Measurements from ENCODE around the gene C14orf180. TPM values are rescaled to one million over a fixed set of nuclear protein-coding genes. Genes with fewer than 3 reads are reported as not detected.
"Not testable (repeated sequence)": the region's sequence is repeated elsewhere in the genome, so short reads cannot be mapped to it uniquely, and the experiment has no call there.

C14orf180 gene
- polyA plus RNA-seq, 3 donors: not detected

- Histone ChIP-seq H3K79me2 (ENCODE audit: insufficient read depth, low read length) (no peaks in the 10 kb centered on the region), H3K36me3 (replicated peaks in 1 of 2; ENCODE audit: control insufficient read depth in 1 of 2, insufficient read depth in 2 of 2, low read length in 2 of 2) (no peaks in the 10 kb centered on the region), H3K9ac (ENCODE audit: insufficient read depth, low read length, poor library complexity, severe bottlenecking) (no peak overlapping the region), H3K4me2 (replicated peaks; ENCODE audit: extremely low read depth, low read length, poor library complexity, severe bottlenecking) (no peak overlapping the region), H2AFZ (ENCODE audit: insufficient read depth, low read depth, low read length, poor library complexity, severe bottlenecking) (no peak overlapping the region), H4K20me1 (ENCODE audit: insufficient read depth, low read length) (no peaks in the 10 kb centered on the region), H3K9me3 (replicated peaks in 1 of 2; ENCODE audit: control insufficient read depth in 1 of 2, insufficient read depth in 1 of 2, low read length in 2 of 2) (no peaks in the 10 kb centered on the region), H3K4me1 (ENCODE audit: control insufficient read depth in 1 of 2, insufficient read depth in 2 of 2, low read length in 2 of 2) (no peaks in the 10 kb centered on the region), H3K27me3 (ENCODE audit: control insufficient read depth in 2 of 2, insufficient read depth in 2 of 2, low read length in 2 of 2) (no peaks in the 10 kb centered on the region), H3K27ac (ENCODE audit: low read depth in 1 of 2, low read length in 2 of 2) (no peak overlapping the region), H3K4me3 (replicated peaks in 1 of 3; ENCODE audit: low read depth in 2 of 3, low read length in 3 of 3) (no peak overlapping the region)
- 82% methylated on average over 11 of the region's 11 CpGs for WGBS (ENCODE audit: insufficient coverage)
- no peaks in the 10 kb centered on the region for H3K9me3 Mint-ChIP-seq
- no peaks in the 10 kb centered on the region for H3K36me3 Mint-ChIP-seq
- no peak overlapping the region for H3K27ac Mint-ChIP-seq
- intact Hi-C loops (cut with micrococcal nuclease): no loop called here
- peaks cover 0 to 6% (median 0%) of the 10 kb centered on the region in 3 donors for H3K27me3 Mint-ChIP-seq (ENCODE audit: low read depth in 3 of 3)
- H3K4me3 Mint-ChIP-seq: no peak overlapping the region
- H3K4me1 Mint-ChIP-seq: no peaks in the 10 kb centered on the region
- no peak for TF ChIP-seq CTCF (IDR thresholded peaks at IDR 0.05)
- DNase-seq: no peak
Measured at GRCh38 chr14:104578321-104578720, 1.2 kb upstream of the C14orf180 start.

- H3K9me3 ChIP-seq (replicated peaks in 1 of 2; ENCODE audit: control insufficient read depth in 1 of 2, insufficient read depth in 1 of 2, low read length in 2 of 2); H3K9me3 Mint-ChIP-seq; H3K79me2 ChIP-seq (ENCODE audit: insufficient read depth, low read length); DNase-seq; H2AFZ ChIP-seq (ENCODE audit: insufficient read depth, low read depth, low read length, poor library complexity, severe bottlenecking); H3K27me3 ChIP-seq (ENCODE audit: control insufficient read depth in 2 of 2, insufficient read depth in 2 of 2, low read length in 2 of 2); H3K27ac ChIP-seq (ENCODE audit: low read depth in 1 of 2, low read length in 2 of 2); H3K27me3 Mint-ChIP-seq (ENCODE audit: low read depth in 3 of 3); H3K4me1 ChIP-seq (ENCODE audit: control insufficient read depth in 1 of 2, insufficient read depth in 2 of 2, low read length in 2 of 2); H3K36me3 Mint-ChIP-seq; H3K4me1 Mint-ChIP-seq; H3K4me3 ChIP-seq (replicated peaks in 1 of 3; ENCODE audit: low read depth in 2 of 3, low read length in 3 of 3); intact Hi-C loops (cut with micrococcal nuclease); H3K9ac ChIP-seq (ENCODE audit: insufficient read depth, low read length, poor library complexity, severe bottlenecking); H4K20me1 ChIP-seq (ENCODE audit: insufficient read depth, low read length); H3K27ac Mint-ChIP-seq; H3K4me2 ChIP-seq (replicated peaks; ENCODE audit: extremely low read depth, low read length, poor library complexity, severe bottlenecking); H3K36me3 ChIP-seq (replicated peaks in 1 of 2; ENCODE audit: control insufficient read depth in 1 of 2, insufficient read depth in 2 of 2, low read length in 2 of 2); H3K4me3 Mint-ChIP-seq: not testable (repeated sequence)
- 88% methylated on average over 6 of the region's 6 CpGs for WGBS (ENCODE audit: insufficient coverage)
Measured at GRCh38 chr14:104579939-104580338, 375 bp downstream of the C14orf180 start.

Measured in CD14-positive monocyte (primary cell).